NCI-H82 (cell line): Measurements from ENCODE around the gene EIF2AK2.
"Not testable (repeated sequence)": the region's sequence is repeated elsewhere in the genome, so short reads cannot be mapped to it uniquely, and the experiment has no call there.

Experiments
- DNase-seq: peaks from one replicate; lab custom pipeline; 2025; lab: John Stamatoyannopoulos, UW

The EIF2AK2 gene

GRCh38 chr2:37156857-37157714, at the start of gene EIF2AK2:
Gene EIF2AK2 (minus strand): TSS chr2:37156980. CDS start chr2:37147806, 9,174 bp downstream.
- peak; percentile 81 for DNase-seq

- DNase-seq, result no peak
Measured at GRCh38 chr2:37205689-37206341, 49.0 kb upstream of the EIF2AK2 start.

GRCh38 chr2:37205071-37205661, 48.4 kb upstream of the EIF2AK2 start:
- not testable (repeated sequence) for DNase-seq

- no peak for DNase-seq
Measured at GRCh38 chr2:37203708-37204107, 46.9 kb upstream of the EIF2AK2 start.

GRCh38 chr2:37201766-37202165, 45.0 kb upstream of the EIF2AK2 start:
- peak; percentile 22 for DNase-seq

GRCh38 chr2:37201208-37201607, 44.4 kb upstream of the EIF2AK2 start:
- DNase-seq, result no peak

GRCh38 chr2:37198681-37199065, 41.9 kb upstream of the EIF2AK2 start:
- DNase-seq, result no peak

GRCh38 chr2:37196320-37197195, 39.8 kb upstream of the EIF2AK2 start, which contains the start of gene CEBPZOS:
Gene CEBPZOS (plus strand): TSS chr2:37196496. CDS start chr2:37199705, 3,209 bp downstream.
- DNase-seq, result peak; percentile 80

GRCh38 chr2:37195862-37196319, 39.1 kb upstream of the EIF2AK2 start:
- not testable (repeated sequence) for DNase-seq

GRCh38 chr2:37192551-37192950, 35.8 kb upstream of the EIF2AK2 start:
- DNase-seq, result peak; percentile 47

GRCh38 chr2:37191747-37192146, 35.0 kb upstream of the EIF2AK2 start:
- no peak for DNase-seq

GRCh38 chr2:37191253-37191652, 34.5 kb upstream of the EIF2AK2 start:
- no peak for DNase-seq

GRCh38 chr2:37190290-37190689, 33.5 kb upstream of the EIF2AK2 start:
- no peak for DNase-seq

GRCh38 chr2:37189452-37190153, 32.8 kb upstream of the EIF2AK2 start:
- DNase-seq, result no peak

- DNase-seq, result no peak
Measured at GRCh38 chr2:37188570-37188969, 31.8 kb upstream of the EIF2AK2 start, which contains the start of gene SULT6B1. Gene SULT6B1 (minus strand): TSS chr2:37188670. CDS start chr2:37188640, 30 bp downstream.

GRCh38 chr2:37181726-37182684, 25.2 kb upstream of the EIF2AK2 start:
- DNase-seq, result no peak

- DNase-seq, result no peak
Measured at GRCh38 chr2:37180640-37181039, 23.9 kb upstream of the EIF2AK2 start.

- DNase-seq, result no peak
Measured at GRCh38 chr2:37180006-37180639, 23.3 kb upstream of the EIF2AK2 start.

- peak; percentile 65 for DNase-seq
Measured at GRCh38 chr2:37173741-37174140, 17.0 kb upstream of the EIF2AK2 start.
